HG03280 (cell line): ENCODE measurements around the gene UPF3B.
"Not testable (repeated sequence)": the region's sequence is repeated elsewhere in the genome, so short reads cannot be mapped to it uniquely, and the experiment has no call there.

ENCODE experiments used
- ATAC-seq: cut with Tn5 transposase; IDR thresholded peaks from one replicate; pipeline ENCODE4 v1.9.1; 2021; ENCODE audit warnings: mild to moderate bottlenecking, moderate library complexity; ENCODE audit not compliant: unreplicated experiment

The UPF3B gene

DNA sequence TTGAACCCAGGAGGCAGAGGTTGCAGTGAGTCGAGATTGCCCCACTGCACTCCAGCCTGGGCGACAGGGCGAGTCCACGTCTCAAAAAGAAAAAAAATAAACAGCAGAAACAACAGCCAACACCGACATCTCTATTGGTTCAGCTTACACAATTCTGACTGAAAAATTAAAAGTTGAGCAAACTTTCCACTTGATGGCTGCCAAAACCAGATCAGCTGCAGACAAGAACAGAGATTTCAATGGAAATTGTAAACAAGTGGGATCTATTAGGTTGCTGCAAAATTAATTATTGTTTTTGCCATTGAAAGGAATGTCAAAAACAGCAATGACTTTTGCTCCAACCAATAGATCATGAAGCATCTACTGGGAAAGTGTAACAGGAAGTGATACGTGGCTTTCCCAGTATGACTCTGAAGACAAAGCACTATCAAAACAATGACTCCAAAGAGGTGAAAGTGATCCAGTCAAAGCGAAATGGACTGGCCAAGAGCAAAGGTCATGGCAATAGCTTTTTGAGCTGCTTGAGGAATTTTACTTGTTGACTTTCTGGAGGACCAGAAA, 26.3 kb downstream of the UPF3B start:
- no peak for ATAC-seq

DNA sequence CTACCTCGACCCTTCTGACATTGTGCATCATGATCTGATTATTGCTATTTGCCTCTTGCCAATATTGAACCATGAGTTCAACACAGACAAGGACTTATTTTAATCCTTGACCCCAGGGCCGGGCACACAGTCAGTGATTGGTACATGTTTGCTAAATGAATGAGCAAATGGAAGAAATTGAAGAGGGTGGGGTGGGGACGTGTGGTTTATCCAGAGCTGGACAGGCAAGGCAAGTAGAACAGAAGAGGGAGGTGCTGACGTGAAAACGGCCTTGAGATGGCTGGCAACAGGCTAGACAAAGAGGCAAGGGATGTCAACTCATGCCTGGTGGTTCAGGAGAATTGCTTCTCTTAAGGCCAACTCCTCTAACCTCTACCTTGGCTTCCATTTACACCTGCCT, 28.5 kb downstream of the UPF3B start:
- ATAC-seq, result not testable (repeated sequence)

DNA sequence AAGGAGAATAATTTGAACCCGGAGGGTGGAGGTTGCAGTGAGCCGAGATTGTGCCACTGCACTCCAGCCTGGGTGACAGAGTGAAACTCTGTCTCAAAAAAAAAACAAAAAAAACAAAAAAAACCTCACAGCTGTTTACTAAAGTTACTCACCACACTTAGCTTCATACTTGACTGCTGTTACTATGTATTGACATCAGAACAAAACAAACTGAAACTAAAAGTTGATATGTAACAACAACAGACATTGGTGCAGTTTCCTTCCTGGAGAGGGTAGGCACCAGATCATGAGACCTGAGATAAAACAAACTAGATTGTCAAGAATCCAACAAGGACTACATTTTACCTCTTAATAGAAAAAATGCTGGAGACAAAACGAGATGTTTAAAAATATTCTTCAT, 31.1 kb downstream of the UPF3B start:
- ATAC-seq, result peak; percentile 98

DNA sequence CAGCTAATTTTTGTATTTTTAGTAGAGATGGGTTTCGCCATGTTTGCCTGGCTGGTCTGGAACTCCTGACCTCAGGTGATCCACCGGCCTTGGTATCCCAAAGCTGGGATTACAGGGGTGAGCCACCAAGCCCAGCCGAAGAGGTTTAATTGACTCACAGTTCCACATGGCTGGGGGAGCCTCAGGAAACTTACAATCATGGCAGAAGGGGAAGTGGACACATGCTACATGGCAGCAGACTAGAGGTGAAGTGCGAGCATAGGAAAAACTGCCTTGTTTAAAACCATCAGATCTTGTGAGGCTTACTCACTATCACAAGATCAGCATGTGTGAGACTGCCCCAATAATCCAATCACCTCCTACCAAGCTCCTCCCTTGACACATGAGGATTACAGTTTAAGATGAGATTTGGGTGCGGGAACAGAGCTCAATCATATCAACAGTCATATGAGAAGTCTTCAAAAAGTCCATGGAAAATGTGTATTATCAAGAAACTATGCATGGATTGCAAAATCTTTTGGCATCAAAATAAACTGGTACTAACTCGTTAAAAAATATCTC, 35.6 kb downstream of the UPF3B start:
- no peak for ATAC-seq

DNA sequence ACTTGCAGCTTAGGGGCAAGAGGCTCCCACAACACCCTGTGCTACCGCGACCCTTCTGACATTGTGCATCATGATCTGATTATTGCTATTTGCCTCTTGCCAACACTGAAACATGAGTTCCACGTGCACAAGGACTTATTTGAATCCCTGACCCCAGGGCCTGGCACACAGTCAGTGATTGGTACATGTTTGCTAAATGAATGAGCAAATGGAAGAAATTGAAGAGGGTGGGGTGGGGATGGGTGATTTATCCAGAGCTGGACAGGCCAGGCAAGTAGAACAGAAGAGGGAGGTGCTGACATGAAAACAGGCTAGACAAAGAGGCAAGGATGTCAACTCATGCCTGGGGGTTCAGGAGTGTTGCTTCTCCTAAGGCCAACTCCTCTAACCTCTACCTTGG, 36.5 kb downstream of the UPF3B start:
- ATAC-seq, result no peak

DNA sequence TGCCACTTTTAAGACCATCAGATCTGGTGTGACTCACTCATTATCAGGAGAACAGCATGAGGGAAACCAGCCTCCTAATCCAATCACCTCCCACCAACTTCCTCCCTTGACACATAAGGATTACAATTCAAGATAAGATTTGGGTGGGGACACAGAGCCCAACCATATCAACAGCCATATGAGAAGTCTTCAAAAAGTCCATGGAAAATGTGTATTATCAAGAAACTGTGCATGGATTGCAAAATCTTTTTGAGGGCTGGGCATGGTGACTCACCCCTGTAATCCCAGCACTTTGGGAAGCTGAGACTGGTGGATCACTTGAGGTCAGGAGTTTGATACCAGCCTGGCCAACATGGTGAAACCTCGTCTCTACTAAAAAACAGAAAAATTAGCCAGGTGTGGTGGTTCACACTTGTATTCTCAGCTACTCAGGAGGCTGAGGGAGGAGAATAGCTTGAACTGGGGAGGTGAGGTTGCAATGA, 43.5 kb downstream of the UPF3B start:
- no peak for ATAC-seq

DNA sequence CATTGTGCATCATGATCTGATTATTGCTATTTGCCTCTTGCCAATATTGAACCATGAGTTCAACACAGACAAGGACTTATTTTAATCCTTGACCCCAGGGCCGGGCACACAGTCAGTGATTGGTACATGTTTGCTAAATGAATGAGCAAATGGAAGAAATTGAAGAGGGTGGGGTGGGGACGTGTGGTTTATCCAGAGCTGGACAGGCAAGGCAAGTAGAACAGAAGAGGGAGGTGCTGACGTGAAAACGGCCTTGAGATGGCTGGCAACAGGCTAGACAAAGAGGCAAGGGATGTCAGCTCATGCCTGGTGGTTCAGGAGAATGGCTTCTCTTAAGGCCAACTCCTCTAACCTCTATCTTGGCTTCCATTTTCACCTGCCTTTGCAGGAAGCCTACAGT, 44.3 kb downstream of the UPF3B start:
- ATAC-seq, result not testable (repeated sequence)

DNA sequence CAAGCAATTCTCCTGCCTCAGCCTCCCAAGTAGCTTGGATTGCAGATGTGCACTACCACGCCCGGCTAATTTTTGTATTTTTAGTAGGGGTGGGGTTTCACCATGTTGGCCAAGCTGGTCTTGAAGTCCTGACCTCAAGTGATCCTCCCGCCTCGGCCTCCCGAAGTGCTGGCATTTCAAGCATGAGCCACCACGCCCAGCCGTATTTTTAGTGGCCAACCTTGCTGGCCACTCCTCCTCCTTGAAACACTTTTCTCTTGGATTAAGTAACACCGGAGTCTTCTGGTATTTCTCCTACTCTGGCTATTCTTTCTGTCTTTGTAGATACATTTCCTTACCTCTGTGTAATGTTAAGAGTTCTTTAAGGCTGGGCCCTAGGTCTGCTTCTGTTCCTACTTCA, 50.2 kb downstream of the UPF3B start:
- no peak for ATAC-seq

DNA sequence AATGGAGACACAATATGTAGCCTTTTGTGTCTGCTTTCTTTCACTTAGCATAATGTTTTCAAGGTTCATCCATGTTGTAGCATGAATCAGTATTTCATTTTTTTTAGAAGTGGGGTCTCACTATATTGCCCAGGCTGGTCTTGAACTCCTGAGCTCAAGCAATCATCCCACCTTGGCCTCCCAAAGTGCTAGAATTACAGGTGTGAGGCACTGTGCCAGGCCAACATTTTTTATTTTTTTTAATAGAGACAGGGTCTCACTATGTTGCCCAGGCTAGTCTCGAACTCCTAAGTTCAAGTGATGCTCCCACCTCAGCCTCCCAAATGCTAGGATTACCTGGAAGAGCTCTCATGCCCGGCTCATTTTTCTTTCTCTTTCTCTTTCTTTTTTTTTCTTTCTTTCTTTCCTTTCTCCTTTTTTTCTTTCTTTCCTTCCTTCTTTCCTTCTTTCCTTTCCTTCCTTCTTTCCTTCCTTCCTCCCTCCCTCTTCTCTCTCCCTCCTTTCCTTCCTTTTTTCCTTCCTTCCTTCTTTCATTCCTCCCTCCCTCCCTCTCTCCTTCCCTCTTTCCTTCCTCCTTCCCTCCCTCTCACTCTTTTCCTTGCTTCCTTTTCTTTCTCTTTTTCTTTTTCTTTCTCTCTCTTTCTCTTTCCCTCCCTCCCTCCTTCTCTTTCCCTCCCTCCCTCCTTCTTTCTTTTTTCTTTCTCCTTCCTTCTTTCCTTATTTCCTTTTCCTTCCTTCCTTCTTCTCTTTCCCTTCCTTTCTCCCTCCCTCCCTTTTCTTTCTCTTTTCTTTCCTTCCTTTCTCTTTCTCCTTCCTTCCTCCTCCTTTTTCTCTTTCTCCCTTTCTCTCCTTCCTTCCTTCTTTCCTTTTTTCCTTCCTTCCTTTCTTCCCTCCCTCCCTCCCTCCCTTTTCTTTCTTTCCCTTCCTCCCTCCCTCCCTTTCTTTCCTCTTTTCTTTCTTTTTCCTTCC, 51.2 kb downstream of the UPF3B start:
- ATAC-seq, result no peak

DNA sequence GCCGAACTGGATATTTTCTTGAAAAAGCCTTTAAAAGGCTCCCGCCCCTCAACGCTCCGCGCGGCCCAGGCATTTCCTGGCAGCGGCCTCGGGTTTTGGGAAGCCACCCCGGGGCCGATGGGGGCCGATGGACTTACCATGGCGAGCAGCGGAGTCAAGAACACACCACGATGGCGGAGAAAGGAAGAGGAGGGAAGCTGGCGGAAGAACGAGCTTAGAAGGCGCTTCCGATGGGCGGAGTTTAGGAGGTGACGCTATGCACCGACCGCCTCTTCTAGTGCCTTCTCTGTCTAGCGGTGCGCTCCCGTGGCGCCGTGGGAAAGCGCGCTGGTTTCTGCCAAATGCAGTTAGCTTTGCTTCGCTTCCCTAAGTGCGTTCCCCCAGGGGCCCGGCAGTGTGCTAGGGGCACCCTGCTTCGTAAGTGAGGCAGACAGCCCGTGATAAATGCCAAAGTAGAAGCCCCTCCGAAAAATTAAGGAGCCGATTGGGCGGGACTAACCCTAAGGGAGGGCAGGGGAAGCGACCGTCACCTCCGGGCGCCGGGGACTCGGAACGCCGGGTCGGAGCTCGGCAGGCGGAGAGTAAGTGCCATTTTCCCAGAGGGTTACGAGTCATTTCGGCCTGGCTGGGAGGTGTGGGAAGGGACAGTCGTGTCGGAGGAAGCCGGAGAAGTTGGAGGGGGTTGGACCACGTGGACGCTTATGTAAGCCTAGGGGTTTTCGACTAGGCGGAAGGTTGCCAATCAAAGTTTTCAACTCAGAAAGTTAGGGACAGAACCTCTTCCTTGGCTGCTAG, 61.1 kb downstream of the UPF3B start, which contains the start of gene RPL39:
Gene RPL39 (minus strand): TSS at position 194 of the 795 bp plus-strand sequence. CDS start 54 bp downstream, at position 140.
- ATAC-seq, result peak; percentile 93

DNA sequence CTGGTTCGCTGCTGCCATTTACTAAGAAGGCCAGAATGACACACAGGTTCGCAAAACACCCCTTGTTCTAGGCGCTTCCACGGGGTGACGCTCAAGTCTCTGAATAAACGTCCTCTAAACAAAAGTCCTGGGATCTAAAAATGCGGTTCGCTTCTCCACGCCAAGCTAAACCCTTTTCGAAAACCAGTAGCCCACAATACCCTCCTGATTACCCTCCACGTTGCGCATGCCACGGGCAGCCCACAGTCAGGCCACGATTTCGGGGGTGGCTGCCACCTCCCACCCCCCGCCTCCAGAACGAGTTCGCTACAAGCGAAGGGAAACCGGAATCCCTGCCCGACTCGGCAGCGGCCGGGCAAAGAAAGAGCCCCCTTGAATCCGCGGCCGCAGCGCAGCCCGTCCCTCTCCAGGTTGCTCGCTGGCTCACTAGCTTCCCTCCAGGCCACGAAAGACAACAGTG, 61.8 kb downstream of the UPF3B start:
- peak; percentile 19 for ATAC-seq

DNA sequence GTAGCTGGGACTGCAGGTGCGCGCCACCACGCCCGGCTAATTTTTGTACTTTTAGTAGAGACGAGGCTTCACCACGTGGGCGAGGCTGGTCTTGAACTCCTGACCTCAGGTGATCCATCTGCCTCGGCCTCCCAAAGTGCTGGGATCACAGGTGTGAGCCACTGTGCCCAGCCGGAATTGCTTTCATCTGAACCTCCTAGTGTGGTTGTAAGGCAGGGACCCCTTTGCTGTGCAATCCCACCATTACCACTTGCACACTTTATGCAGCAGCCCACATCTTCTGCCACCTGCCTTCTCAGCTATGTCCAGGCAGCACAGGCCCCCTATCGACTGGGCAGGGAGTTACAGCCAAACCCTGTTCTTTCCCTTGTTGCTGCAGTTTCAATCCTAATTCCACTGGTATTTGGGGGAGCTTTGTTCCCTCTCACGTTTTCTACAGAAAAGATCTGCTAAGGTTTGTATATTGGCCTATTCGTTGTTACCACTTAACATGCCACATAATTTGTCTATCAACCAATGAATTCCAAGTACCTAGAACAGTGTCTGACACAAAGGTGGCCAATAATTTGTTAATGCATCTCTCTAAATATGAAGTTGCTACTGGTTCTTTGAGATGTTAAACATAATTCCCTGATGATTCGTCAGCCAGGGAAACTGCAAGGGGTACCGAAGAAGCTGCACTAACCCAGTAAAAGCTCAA, 67.9 kb downstream of the UPF3B start:
- no peak for ATAC-seq
